Umbilical cord (tissue), 2 donors: Measurements from ENCODE around the gene DUSP7. TPM values are rescaled to one million over a fixed set of nuclear protein-coding genes. Genes with fewer than 3 reads are reported as not detected.

ENCODE experiments used
- DNase-seq: peaks from one replicate; pipeline ENCODE4 v3.0.0-alpha.2; 2015; ENCODE audit warnings: low spot score
- total RNA-seq: library from RNA; depleted of rRNA; stranded (reverse); fragments of >200 nt; gene quantifications from one replicate; pipeline ENCODE4 v1.2.3, GENCODE V29; 2014; ENCODE audit warnings: low replicate concordance; ENCODE audit not compliant: insufficient read depth

Gene DUSP7, protein sequence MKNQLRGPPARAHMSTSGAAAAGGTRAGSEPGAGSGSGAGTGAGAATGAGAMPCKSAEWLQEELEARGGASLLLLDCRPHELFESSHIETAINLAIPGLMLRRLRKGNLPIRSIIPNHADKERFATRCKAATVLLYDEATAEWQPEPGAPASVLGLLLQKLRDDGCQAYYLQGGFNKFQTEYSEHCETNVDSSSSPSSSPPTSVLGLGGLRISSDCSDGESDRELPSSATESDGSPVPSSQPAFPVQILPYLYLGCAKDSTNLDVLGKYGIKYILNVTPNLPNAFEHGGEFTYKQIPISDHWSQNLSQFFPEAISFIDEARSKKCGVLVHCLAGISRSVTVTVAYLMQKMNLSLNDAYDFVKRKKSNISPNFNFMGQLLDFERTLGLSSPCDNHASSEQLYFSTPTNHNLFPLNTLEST
- 11.6 TPM for total RNA-seq

DNA sequence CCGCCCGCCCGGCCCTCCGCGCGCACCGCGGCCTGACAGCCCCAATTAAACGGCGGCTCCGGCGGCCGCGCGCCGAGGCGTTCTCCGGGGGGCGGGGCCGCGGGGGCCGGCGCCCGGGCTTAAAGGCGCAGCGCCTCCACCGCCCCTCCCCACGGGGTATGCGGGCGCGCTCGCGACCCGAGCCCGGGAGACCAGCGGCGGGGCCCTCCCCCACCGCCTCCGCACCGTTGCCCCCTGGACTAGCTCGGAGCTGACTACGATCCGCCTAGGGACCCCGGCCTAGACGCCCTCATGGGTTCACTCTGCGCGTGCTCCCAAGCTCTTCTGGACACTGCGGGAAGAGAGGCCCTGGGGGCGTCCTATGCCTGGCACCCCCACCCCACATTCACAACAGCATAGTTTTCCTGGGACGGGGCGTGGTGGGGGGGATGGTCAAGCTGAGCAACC is at the start of gene DUSP7:
Gene DUSP7, minus strand, starts transcription at position 51 of the 447 bp plus-strand sequence. CDS start 205 bp downstream, outside the sequence.
- peak; percentile 79 for DNase-seq

DNA sequence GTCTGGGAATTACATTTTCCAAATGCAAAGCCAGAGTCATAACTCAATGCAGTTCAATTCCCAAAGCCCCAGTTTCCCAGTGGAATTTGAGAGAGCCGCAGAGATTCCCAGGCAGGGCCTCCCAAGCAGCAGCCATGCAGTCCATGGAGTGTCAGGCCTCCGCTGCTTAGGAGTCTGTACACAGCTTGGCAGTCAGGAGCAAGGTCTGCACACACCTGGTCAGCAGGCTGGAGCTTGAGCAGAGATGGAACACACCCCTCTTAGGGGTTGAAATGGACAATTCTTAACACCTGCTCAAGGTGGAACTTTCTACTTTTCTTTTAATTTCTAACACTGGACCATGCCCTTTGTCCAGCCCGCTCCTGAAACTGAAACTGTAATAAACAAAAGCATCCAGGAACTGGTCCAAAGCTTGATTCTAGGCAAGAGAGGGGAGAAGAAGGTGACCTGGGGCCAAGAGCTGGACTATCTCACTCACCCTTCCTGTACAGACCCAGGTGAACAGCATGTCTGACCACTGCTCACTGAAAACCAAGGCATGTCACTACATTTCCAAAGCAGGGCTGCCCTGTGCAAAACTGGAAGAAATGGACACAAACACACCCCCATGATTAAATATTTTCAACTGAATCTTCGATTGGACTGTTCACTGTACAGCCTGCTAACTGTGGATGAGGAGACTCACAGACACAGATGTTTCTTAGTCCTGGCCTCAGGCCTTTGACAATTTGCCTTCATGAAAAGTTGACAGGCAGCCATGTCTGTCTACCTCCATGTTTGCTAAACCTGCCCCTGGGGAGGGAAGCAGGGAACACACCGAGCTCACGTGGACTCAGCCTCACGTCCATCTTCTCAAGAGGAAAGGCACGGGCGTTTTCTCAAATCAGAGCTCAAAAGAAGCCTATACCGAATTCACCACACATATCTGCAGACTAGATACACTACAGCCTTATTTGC is 48.6 kb upstream of the DUSP7 start:
- no peak for DNase-seq

DNA sequence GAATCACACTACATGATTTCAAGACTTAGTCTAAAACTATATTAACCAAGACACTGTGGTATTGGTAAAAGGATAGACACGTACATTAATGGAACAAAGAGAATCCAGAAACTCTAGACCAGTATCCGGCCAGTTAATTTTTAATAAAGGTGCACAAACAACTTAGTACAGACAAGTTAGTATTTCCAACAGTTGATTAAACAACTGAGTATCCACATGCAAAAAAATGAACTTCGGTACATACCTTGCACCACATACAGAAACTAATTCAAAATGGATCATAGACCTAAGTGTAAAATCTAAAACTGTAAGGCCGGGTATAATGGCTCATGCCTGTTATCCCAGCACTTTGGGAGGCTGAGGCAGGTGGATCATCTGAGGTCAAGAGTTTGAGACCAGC is 46.6 kb upstream of the DUSP7 start:
- no peak for DNase-seq

DNA sequence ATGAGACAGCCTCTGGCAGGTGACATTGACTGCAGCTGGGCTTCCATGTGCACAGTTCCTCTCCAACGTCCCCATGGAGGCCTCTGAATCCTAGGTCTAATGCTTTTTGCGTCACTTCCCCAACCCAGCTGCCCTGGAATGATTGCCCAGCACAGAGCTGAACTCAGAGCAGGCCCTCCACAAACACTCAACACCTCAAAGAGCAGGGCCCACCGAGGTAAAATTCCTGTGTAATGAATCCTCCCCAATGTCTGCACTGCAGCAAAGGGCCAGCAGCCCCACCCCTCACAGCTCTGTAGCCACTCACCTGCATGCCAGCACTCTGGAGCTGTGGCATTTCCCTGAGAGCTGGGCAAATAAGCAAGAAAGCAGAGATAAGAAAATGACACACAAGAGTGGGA is 42.6 kb upstream of the DUSP7 start:
- DNase-seq: no peak

DNA sequence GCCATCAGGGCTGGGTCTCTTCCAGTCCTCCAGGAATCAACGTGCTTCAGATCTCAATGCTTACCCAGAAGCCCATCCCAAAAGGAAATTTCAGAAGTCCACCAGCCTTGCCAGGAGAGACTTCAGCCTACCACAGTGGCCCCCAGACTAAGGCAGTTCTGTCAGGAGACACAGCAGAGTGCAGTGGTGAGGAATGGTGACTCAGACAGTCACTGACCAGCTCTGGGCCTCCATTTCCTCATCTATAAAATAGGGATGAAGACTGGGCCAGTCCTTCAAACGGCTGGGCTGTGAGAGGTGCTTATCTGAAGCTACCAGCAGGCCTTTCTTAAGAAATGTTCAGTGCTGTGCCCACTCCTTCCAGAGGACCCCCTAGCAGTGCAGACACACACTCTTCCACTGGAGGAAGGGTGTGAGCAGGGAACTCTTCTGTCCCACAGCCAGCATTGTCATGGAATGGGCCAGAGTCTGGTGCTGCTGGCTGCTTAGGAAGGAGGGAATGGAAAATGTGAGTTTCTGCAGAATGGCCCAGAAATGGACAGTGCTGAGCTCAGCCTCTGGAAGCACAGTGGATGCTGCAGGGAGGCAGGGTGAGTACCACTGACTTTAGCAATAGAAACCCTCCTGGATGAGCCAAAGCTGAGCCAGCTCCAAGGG is 41.6 kb upstream of the DUSP7 start:
- DNase-seq: no peak

DNA sequence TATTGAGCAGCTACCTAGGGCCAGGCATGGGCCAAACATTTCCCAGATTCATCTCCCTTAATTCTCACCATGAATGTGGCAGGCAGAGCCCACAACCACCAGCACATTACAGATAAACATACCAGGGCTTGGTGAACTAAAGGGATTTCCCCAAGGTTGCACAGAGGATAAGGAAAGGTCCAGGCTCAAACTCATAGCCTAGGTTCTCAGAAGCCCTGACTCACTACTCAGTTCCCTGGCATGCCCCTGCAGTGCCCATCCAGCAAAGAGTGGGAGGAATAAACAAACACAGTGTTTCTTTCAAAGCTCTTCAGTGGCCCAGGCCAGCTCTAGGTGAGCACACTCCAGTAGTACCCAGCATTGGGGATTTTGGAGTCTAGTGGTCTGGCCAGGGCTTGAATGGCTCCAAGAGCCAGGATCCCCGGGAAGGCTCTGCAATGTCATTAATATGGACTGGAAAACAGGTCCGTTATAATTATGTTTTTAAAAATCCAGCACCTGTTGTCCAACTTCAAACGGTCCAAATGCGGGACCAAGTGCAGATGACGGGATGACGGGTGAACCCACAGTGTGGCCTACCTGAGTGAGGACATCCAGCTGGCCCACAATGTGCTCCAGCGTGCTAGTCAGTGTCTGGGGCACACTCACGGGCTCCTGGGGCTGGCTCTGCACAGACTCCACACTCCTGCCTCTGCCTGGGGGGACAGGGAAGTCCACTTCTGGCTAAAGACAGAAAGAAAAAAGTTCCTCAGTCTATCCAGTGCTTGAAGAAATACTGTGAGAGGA is 39.8 kb upstream of the DUSP7 start:
- no peak for DNase-seq

DNA sequence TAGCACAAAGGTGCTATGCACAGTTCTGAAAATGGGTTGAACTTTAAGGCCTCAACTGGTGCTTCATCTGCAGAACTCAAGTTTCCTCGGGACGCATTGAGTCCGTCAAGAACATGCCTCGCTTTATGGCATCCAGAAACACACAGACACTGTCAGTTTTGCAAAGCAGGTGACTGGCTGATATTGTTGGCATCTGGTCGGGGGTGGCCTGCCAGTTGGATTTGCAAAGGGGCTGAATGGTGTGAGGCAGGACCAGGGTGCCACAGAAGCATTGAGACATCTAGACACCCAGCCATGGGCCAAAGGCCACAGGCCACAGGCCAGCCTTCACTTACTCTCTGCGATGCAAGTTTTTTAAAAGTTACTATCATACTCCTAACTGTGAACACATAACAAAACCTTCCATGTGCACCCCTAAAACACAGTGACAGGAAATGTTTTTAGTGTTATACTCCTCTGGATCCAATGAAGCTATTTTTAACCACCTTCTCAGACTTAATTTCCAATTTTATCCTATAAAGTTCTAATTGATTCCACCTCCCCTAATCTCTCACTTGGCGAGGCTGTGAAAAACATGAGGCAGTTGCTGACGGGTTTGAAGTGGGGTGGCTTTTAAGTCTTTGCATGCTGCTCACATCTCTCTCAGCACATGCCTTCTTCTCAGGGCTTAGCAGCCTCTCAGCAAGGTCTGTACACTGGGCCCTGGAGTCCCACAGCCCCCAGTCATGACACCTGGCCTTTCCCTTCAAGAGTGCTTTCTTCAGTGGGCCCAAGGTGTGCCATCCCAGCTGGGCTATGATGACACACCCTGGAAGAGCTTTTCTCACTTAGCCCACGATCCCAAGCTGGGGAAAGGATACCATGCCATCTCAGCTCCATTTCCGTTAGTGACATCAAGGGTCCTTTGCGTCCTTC is 38.5 kb upstream of the DUSP7 start:
- DNase-seq: no peak

DNA sequence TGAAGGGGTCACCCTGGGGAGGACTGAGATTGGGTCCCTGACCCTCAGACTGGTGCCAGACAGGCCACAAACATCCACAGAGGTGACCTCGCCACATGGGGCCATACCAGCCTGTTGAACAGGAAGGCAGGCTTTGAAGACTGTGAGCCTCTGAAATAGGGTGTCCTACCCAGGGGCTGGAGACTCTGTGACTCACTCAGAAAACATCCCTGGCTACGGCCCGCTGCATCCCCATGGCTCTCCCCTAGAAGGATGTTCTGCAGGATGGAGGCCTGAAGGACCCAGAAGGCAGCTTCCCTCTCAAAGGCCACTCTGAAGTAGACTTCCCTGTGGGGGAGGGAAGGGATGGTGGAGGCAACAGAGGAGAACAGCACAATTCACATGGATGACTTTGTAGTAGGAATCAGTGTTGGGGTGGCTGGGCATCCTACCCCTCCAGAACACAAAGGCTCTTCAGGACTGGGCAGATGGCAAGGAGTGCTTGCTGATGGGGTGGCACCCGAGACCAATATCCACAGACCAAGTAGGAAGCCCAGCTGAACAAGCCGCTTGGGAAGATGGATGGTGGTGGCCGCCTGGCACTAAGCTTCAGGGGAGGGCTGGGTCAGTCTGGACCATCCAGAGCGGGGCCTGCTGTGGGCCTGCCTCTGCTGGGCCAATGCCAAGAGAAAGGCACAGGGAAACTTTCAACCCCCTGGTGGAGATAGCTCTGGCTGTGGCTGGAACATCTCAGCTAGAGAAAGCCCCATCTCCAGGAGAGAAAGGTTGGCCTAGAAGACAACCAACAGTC is 37.6 kb upstream of the DUSP7 start:
- DNase-seq: peak; percentile 50

DNA sequence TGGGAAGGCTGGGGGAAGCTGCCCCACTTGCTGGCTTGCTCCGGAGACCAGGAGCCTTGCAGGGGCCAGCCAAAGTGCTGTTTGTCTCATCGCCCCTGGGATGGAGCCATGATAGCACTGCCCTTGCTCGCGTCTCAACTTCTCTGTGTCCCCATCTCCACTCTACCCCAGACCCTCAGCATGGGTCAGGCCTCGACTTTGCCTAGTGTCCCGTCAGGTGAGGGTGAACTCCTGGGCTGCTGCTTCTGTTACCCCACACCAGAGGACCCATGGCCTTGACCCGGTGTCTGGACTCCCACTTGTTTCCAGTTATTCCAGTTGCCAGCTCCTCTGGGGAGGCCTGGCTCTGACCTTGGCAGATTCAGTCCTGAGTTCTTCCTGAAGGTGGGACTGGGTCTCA is 36.5 kb upstream of the DUSP7 start:
- no peak for DNase-seq

DNA sequence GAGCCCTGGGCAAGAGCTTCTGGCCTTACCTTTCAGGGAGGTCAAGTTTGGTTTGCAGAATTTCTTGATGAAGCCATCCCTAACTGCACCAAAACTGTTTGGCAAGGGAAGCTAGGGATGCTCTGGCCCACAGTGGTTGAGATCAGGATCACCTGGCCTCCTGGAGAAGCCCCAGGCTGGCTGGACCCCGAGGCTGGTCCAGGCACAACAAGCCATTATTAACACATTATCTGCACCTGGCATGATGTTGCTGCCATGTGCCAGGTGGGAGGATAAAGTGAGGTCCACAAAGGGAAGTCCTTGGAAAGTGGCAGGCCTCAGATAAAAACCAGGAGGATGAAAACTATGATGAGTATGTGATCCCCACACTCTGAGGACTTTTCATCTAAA is 35.9 kb upstream of the DUSP7 start:
- DNase-seq: no peak

DNA sequence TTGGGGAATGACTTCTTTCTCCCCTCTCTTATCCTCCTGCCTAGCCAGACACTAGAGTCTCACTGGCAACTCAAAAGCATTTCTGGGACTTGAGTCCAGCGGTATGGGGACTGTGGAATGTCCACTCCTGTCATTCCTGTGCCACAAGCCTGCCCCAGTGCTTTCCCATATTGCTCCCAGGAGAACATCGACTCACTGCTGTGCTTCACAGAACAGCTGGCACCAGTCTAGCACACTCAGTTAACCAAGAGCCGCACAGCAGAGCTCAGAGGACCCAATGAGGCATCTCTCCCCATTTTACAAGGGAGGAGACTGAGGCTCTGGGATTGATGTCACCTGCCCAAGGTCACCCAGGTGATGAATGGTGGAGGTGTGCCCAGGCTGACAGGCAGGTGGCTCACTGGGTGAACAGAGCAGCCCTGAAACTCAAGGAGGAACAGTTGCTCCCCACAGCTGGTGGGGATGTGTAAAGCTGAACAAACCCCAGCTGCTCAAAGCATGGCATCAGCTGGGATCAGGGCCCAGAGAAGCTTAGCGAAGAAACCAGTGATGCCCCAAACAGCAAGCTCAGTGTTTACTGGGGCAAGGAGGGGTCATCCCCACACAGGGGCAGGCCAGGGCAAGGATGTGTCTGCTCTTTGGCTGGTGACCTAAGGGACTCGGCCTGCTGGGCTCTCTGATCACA is 35.4 kb upstream of the DUSP7 start:
- DNase-seq: no peak

DNA sequence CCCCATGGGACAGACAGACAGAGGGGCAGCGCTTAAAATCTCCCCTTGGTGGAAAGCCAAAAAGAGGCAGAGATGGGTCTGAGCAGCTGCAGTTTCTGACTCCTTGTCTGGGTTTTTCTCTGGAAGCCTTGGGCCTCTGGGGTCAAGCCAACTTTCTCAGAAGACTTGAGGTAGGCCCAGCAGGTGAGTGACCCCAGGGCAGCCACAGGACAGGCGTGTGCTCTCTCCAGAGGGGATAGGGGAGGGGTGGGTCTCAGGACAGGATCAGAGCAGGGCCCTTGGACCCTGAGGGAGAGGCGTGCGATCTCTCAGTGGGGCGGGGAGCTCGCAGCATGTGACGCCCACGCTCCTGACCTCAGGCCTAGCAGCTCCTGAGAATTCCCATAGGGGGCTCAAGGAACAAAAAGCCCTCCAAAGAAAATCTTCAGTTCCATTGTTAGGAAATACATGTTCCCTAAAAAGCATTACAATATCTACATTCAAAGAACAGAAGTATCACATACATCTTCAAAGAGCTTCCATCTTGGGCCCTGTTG is 34.6 kb upstream of the DUSP7 start:
- DNase-seq: no peak

DNA sequence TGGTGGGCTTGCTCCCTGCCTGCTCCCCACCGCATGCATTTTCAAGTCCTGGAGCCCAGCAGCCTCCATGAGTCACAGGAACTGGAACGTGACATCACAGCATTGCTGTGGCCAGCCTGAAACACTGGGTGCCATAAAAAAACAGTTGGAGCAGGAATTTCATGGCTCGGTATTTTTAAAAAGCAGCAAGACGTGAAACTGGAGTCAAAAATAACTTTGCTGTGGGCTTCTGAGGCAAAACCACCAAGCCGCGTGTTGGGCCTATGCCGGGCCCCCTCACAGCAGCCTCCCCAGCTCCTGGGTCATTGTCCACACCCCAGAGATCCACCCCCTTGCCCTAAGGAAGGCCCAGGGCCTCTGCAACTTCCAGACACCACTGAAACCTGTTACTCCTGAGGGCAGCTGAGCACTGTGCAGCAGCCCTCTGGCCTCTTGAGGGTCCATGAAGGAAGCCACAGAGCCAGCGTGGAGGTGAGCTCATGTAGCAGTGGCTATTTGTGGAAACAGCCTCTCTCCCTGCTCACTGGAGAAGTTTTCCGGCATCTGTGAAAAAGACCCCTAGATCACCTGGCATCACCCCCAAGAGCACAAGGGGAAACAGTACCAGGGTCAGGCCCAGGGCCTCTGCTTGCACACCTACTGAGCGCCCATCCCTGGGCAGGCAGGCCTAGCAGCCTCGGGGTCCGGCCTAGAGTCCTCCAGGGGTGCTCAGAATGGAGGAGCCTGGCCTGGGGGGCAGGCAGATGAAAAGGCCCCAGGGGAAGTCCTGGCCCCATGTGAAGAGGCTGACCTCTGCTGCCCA is 34.0 kb upstream of the DUSP7 start:
- peak; percentile 68 for DNase-seq

DNA sequence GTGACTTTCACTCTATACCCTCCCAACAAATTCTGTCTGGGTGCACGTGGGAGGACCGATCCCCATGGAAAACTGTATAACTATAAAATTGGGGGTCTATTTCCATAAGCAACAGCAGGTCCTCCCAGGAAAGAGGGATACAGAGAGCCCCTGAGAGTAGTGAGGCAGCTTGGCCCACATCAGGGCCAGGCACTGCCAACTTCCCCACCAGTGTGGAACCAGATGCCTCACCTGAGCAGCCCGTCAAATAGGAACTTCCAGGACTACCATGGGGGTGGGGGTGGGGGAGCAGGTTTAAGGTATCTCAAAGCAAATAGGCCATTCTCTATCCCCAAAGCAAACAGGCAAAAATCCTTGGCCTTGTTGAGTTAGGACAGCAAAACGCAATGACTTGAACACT is 33.3 kb upstream of the DUSP7 start:
- DNase-seq: no peak

DNA sequence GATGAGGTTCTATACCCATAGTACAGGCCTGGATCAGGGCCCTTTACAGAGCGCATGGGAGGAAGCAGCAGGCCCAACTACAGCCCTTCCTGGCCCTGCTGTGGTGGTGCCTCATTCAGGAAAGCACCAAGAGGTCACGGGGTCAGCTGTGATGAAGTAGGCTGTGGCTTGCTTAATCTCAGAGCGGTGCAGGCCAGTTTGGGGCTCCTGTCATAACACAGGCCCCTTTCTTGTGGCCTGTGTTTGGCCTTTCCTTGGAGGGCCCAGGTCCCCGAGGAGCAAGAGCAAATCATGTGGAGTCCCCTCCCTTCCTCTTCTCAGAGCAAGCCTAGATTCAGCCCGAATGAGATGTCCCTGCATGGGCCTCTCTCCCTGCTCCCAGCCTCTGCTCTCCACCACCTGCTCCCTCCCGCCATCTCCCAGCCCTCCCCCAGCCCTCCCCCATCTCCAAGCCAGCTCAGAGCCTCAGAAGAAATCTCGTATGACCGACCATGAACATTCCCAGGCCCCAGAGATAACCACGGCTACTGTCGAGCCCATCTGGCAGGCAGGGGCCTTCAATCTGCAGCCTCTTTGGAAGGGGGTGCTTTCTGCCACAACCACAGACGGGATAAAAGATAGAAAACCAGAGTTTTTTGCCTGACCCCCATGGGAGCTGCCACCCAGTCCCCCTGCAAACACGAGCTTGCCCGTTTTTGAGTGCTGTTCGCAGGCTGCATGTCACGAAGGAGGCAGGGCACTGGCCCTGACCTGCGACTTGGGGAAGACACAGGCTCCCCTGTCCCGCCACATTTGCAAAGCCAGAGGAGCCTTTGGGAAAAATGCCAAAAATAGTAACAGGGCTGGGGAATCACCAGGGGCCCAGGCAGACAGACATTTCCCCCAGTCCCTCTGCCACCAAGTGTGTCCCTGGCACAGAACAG is 32.3 kb upstream of the DUSP7 start:
- DNase-seq: peak; percentile 59

DNA sequence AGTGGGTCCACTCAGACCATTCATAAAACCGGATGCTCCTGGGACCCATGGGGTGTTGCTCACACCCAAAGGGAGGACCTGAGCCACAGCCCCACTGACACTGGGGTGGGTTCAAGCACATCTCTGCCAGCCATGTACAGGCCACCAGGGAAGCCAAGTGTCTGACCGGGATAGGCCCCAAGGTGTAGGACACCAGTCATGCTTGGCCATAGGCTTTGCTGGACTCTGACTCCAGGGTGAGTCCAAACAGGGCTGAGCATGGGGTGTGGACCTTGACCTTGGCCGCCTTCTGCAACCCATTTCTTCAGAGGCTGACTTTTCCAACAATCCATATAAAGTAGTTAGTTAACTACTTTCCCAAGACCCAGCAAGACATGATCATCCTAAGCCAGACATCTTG is 31.4 kb upstream of the DUSP7 start:
- no peak for DNase-seq
